ENCODE data around the gene CDH1.
"Not testable (repeated sequence)": the region's sequence is repeated elsewhere in the genome, so short reads cannot be mapped to it uniquely, and the experiment has no call there.

CDH1 gene

GRCh38 chr16:68772871-68773270 lies 35.8 kb downstream of the CDH1 start:
- Mint-ChIP-seq H3K36me3 (ENCODE audit: insufficient read depth) (no peaks in the 10 kb centered on the region), H3K4me1 (peaks cover 19% of the 10 kb centered on the region), H3K27ac (ENCODE audit: low read depth) (no peak overlapping the region), H3K4me3 (no peak overlapping the region), H3K27me3 (peaks cover 12% of the 10 kb centered on the region), H3K9me3 (no peaks in the 10 kb centered on the region)
- DNase-seq (ENCODE audit: low spot score in 2 of 2) (no peak), ATAC-seq (replicated peaks; ENCODE audit: extremely low read depth, poor library complexity, severe bottlenecking) (no peak)

GRCh38 chr16:68774982-68775634 lies 38.0 kb downstream of the CDH1 start:
- Mint-ChIP-seq H3K4me1 (peaks cover 19% of the 10 kb centered on the region), H3K27me3 (peaks cover 12% of the 10 kb centered on the region), H3K4me3 (no peak overlapping the region), H3K27ac (ENCODE audit: low read depth) (no peak overlapping the region), H3K36me3 (ENCODE audit: insufficient read depth) (no peaks in the 10 kb centered on the region), H3K9me3 (no peaks in the 10 kb centered on the region)
- DNase-seq (ENCODE audit: low spot score in 2 of 2) = no peak
- no peak for ATAC-seq (replicated peaks; ENCODE audit: extremely low read depth, poor library complexity, severe bottlenecking)

GRCh38 chr16:68776821-68777485 lies 39.9 kb downstream of the CDH1 start:
- DNase-seq (ENCODE audit: low spot score in 2 of 2) (peak in 1 of 2 donors; percentile 31), ATAC-seq (replicated peaks; ENCODE audit: extremely low read depth, poor library complexity, severe bottlenecking) (peak; percentile 85)
- Mint-ChIP-seq H3K4me3 (peak overlapping the region; percentile 8), H3K27me3 (peaks cover 12% of the 10 kb centered on the region), H3K4me1 (peaks cover 19% of the 10 kb centered on the region), H3K36me3 (ENCODE audit: insufficient read depth) (no peaks in the 10 kb centered on the region), H3K9me3 (no peaks in the 10 kb centered on the region), H3K27ac (ENCODE audit: low read depth) (no peak overlapping the region)

- Mint-ChIP-seq H3K4me1 (peaks cover 19% of the 10 kb centered on the region), H3K9me3 (no peaks in the 10 kb centered on the region), H3K36me3 (ENCODE audit: insufficient read depth) (no peaks in the 10 kb centered on the region), H3K27ac (ENCODE audit: low read depth) (no peak overlapping the region), H3K4me3 (no peak overlapping the region), H3K27me3 (peaks cover 12% of the 10 kb centered on the region)
- DNase-seq (ENCODE audit: low spot score in 2 of 2) = no peak
- no peak for ATAC-seq (replicated peaks; ENCODE audit: extremely low read depth, poor library complexity, severe bottlenecking)
Observed at GRCh38 chr16:68778551-68779231, 41.6 kb downstream of the CDH1 start.

- H3K4me1 Mint-ChIP-seq = peaks cover 19% of the 10 kb centered on the region
- H3K9me3 Mint-ChIP-seq = no peaks in the 10 kb centered on the region
- H3K27ac Mint-ChIP-seq (ENCODE audit: low read depth) = no peak overlapping the region
- H3K4me3 Mint-ChIP-seq = no peak overlapping the region
- H3K27me3 Mint-ChIP-seq = peaks cover 10% of the 10 kb centered on the region
- ATAC-seq (replicated peaks; ENCODE audit: extremely low read depth, poor library complexity, severe bottlenecking) (no peak), DNase-seq (ENCODE audit: low spot score in 2 of 2) (no peak)
- H3K36me3 Mint-ChIP-seq (ENCODE audit: insufficient read depth) = no peaks in the 10 kb centered on the region
Observed at GRCh38 chr16:68779891-68780290, 42.8 kb downstream of the CDH1 start.

- H3K27ac Mint-ChIP-seq (ENCODE audit: low read depth) = no peak overlapping the region
- ATAC-seq (replicated peaks; ENCODE audit: extremely low read depth, poor library complexity, severe bottlenecking) (no peak), DNase-seq (ENCODE audit: low spot score in 2 of 2) (no peak)
- H3K36me3 Mint-ChIP-seq (ENCODE audit: insufficient read depth) = no peaks in the 10 kb centered on the region
- H3K4me1 Mint-ChIP-seq = peaks cover 4% of the 10 kb centered on the region
- no peaks in the 10 kb centered on the region for H3K9me3 Mint-ChIP-seq
- no peaks in the 10 kb centered on the region for H3K27me3 Mint-ChIP-seq
- H3K4me3 Mint-ChIP-seq = no peak overlapping the region
Observed at GRCh38 chr16:68781784-68782183, 44.7 kb downstream of the CDH1 start.

GRCh38 chr16:68782198-68783174 lies 45.4 kb downstream of the CDH1 start:
- Mint-ChIP-seq H3K9me3 (no peaks in the 10 kb centered on the region), H3K36me3 (ENCODE audit: insufficient read depth) (no peaks in the 10 kb centered on the region), H3K4me1 (no peaks in the 10 kb centered on the region), H3K27me3 (no peaks in the 10 kb centered on the region), H3K27ac (ENCODE audit: low read depth) (no peak overlapping the region), H3K4me3 (no peak overlapping the region)
- DNase-seq (ENCODE audit: low spot score in 2 of 2) (no peak), ATAC-seq (replicated peaks; ENCODE audit: extremely low read depth, poor library complexity, severe bottlenecking) (no peak)

GRCh38 chr16:68784226-68784625 lies 47.1 kb downstream of the CDH1 start:
- H3K27ac Mint-ChIP-seq (ENCODE audit: low read depth) = no peak overlapping the region
- no peaks in the 10 kb centered on the region for H3K27me3 Mint-ChIP-seq
- DNase-seq (ENCODE audit: low spot score in 2 of 2) (no peak), ATAC-seq (replicated peaks; ENCODE audit: extremely low read depth, poor library complexity, severe bottlenecking) (no peak)
- no peak overlapping the region for H3K4me3 Mint-ChIP-seq
- H3K4me1 Mint-ChIP-seq = no peaks in the 10 kb centered on the region
- peaks cover 2% of the 10 kb centered on the region for H3K36me3 Mint-ChIP-seq (ENCODE audit: insufficient read depth)
- H3K9me3 Mint-ChIP-seq = no peaks in the 10 kb centered on the region

GRCh38 chr16:68784721-68785120 lies 47.6 kb downstream of the CDH1 start:
- no peaks in the 10 kb centered on the region for H3K27me3 Mint-ChIP-seq
- ATAC-seq (replicated peaks; ENCODE audit: extremely low read depth, poor library complexity, severe bottlenecking) (no peak), DNase-seq (ENCODE audit: low spot score in 2 of 2) (no peak)
- no peaks in the 10 kb centered on the region for H3K4me1 Mint-ChIP-seq
- no peak overlapping the region for H3K4me3 Mint-ChIP-seq
- no peaks in the 10 kb centered on the region for H3K9me3 Mint-ChIP-seq
- H3K27ac Mint-ChIP-seq (ENCODE audit: low read depth) = no peak overlapping the region
- H3K36me3 Mint-ChIP-seq (ENCODE audit: insufficient read depth) = peaks cover 2% of the 10 kb centered on the region

GRCh38 chr16:68785715-68786114 lies 48.6 kb downstream of the CDH1 start:
- H3K36me3 Mint-ChIP-seq (ENCODE audit: insufficient read depth) = peaks cover 2% of the 10 kb centered on the region
- no peak overlapping the region for H3K4me3 Mint-ChIP-seq
- H3K27me3 Mint-ChIP-seq = no peaks in the 10 kb centered on the region
- H3K9me3 Mint-ChIP-seq = no peaks in the 10 kb centered on the region
- DNase-seq (ENCODE audit: low spot score in 2 of 2) (no peak), ATAC-seq (replicated peaks; ENCODE audit: extremely low read depth, poor library complexity, severe bottlenecking) (no peak)
- no peak overlapping the region for H3K27ac Mint-ChIP-seq (ENCODE audit: low read depth)
- H3K4me1 Mint-ChIP-seq = no peaks in the 10 kb centered on the region

GRCh38 chr16:68786685-68787418 lies 49.8 kb downstream of the CDH1 start:
- Mint-ChIP-seq H3K27ac (ENCODE audit: low read depth) (no peak overlapping the region), H3K4me1 (no peaks in the 10 kb centered on the region), H3K9me3 (no peaks in the 10 kb centered on the region), H3K36me3 (ENCODE audit: insufficient read depth) (peaks cover 2% of the 10 kb centered on the region), H3K27me3 (no peaks in the 10 kb centered on the region), H3K4me3 (no peak overlapping the region)
- no peak for DNase-seq (ENCODE audit: low spot score in 2 of 2)
- ATAC-seq (replicated peaks; ENCODE audit: extremely low read depth, poor library complexity, severe bottlenecking) = no peak

- H3K9me3 Mint-ChIP-seq; ATAC-seq (replicated peaks; ENCODE audit: extremely low read depth, poor library complexity, severe bottlenecking); H3K27ac Mint-ChIP-seq (ENCODE audit: low read depth); H3K36me3 Mint-ChIP-seq (ENCODE audit: insufficient read depth); H3K27me3 Mint-ChIP-seq; H3K4me1 Mint-ChIP-seq; DNase-seq (ENCODE audit: low spot score in 2 of 2); H3K4me3 Mint-ChIP-seq: not testable (repeated sequence)
Observed at GRCh38 chr16:68787419-68787807, 50.3 kb downstream of the CDH1 start.
